ENCODE results near the gene MPPE1.

MPPE1 gene

GRCh38 chr18:11884396-11885030 lies 23.6 kb downstream of the MPPE1 start:
- DNase-seq (ENCODE audit: low spot score), result no peak

GRCh38 chr18:11883153-11883552 lies 25.0 kb downstream of the MPPE1 start:
- peak; percentile 31 for DNase-seq (ENCODE audit: low spot score)

- DNase-seq (ENCODE audit: low spot score), result no peak
Observed at GRCh38 chr18:11882636-11883035, 25.5 kb downstream of the MPPE1 start.

GRCh38 chr18:11880586-11881304 lies 27.4 kb downstream of the MPPE1 start:
- no peak for DNase-seq (ENCODE audit: low spot score)

- no peak for DNase-seq (ENCODE audit: low spot score)
Observed at GRCh38 chr18:11877497-11878135, 30.5 kb downstream of the MPPE1 start.

- DNase-seq (ENCODE audit: low spot score), result no peak
Observed at GRCh38 chr18:11874676-11875075, 33.4 kb downstream of the MPPE1 start.

- DNase-seq (ENCODE audit: low spot score), result no peak
Observed at GRCh38 chr18:11873670-11874340, 34.3 kb downstream of the MPPE1 start.

GRCh38 chr18:11872479-11873136 lies 35.5 kb downstream of the MPPE1 start:
- DNase-seq (ENCODE audit: low spot score), result peak; percentile 61

- no peak for DNase-seq (ENCODE audit: low spot score)
Observed at GRCh38 chr18:11871501-11871900, 36.6 kb downstream of the MPPE1 start.

GRCh38 chr18:11868230-11868629 lies 39.9 kb downstream of the MPPE1 start:
- DNase-seq (ENCODE audit: low spot score), result no peak

- no peak for DNase-seq (ENCODE audit: low spot score)
Observed at GRCh38 chr18:11866764-11867163, 41.4 kb downstream of the MPPE1 start.

- no peak for DNase-seq (ENCODE audit: low spot score)
Observed at GRCh38 chr18:11866329-11866728, 41.8 kb downstream of the MPPE1 start.

- DNase-seq (ENCODE audit: low spot score), result no peak
Observed at GRCh38 chr18:11865071-11865470, 43.0 kb downstream of the MPPE1 start.

- no peak for DNase-seq (ENCODE audit: low spot score)
Observed at GRCh38 chr18:11864471-11864870, 43.6 kb downstream of the MPPE1 start.

- no peak for DNase-seq (ENCODE audit: low spot score)
Observed at GRCh38 chr18:11862468-11863137, 45.5 kb downstream of the MPPE1 start.

- no peak for DNase-seq (ENCODE audit: low spot score)
Observed at GRCh38 chr18:11861583-11862288, 46.4 kb downstream of the MPPE1 start.

GRCh38 chr18:11860594-11861450 lies 47.3 kb downstream of the MPPE1 start:
- no peak for DNase-seq (ENCODE audit: low spot score)

- DNase-seq (ENCODE audit: low spot score), result peak; percentile 45
Observed at GRCh38 chr18:11859903-11860407, 48.2 kb downstream of the MPPE1 start.

- DNase-seq (ENCODE audit: low spot score), result no peak
Observed at GRCh38 chr18:11859282-11859830, 48.8 kb downstream of the MPPE1 start.
